DMS53 (cell line): ENCODE data around the gene SYNGR1.
"Not testable (repeated sequence)": the region's sequence is repeated elsewhere in the genome, so short reads cannot be mapped to it uniquely, and the experiment has no call there.

Experiments
- DNase-seq: peaks from one replicate; lab custom pipeline; 2025; lab: John Stamatoyannopoulos, UW

The SYNGR1 gene

GRCh38 chr22:39316440-39317083, 33.2 kb upstream of the SYNGR1 start:
- peak; percentile 92 for DNase-seq

GRCh38 chr22:39317084-39317774, 32.6 kb upstream of the SYNGR1 start:
- DNase-seq, result peak; percentile 59

GRCh38 chr22:39317775-39318506, 31.9 kb upstream of the SYNGR1 start:
- peak; percentile 45 for DNase-seq

GRCh38 chr22:39318507-39319283, 31.1 kb upstream of the SYNGR1 start:
- DNase-seq, result peak; percentile 65

- DNase-seq, result peak; percentile 99
Observed at GRCh38 chr22:39319284-39320022, 30.3 kb upstream of the SYNGR1 start, which contains the start of gene RPL3. RPL3 (minus strand) TSS chr22:39319623; CDS start chr22:39319597, 26 bp downstream.

- peak; percentile 8 for DNase-seq
Observed at GRCh38 chr22:39320616-39321029, 29.2 kb upstream of the SYNGR1 start.

- no peak for DNase-seq
Observed at GRCh38 chr22:39325392-39325932, 24.3 kb upstream of the SYNGR1 start.

- DNase-seq, result no peak
Observed at GRCh38 chr22:39327995-39328754, 21.6 kb upstream of the SYNGR1 start.

- not testable (repeated sequence) for DNase-seq
Observed at GRCh38 chr22:39330553-39330952, 19.2 kb upstream of the SYNGR1 start.

- no peak for DNase-seq
Observed at GRCh38 chr22:39332441-39333064, 17.2 kb upstream of the SYNGR1 start.

GRCh38 chr22:39336411-39336810, 13.4 kb upstream of the SYNGR1 start:
- no peak for DNase-seq

- DNase-seq, result not testable (repeated sequence)
Observed at GRCh38 chr22:39339775-39340174, 10.0 kb upstream of the SYNGR1 start.

- DNase-seq, result no peak
Observed at GRCh38 chr22:39341179-39341578, 8.6 kb upstream of the SYNGR1 start.

- peak; percentile 75 for DNase-seq
Observed at GRCh38 chr22:39343259-39344045, 6.3 kb upstream of the SYNGR1 start.

GRCh38 chr22:39344046-39344390, 5.8 kb upstream of the SYNGR1 start:
- no peak for DNase-seq

GRCh38 chr22:39345231-39345630, 4.6 kb upstream of the SYNGR1 start:
- no peak for DNase-seq

GRCh38 chr22:39348909-39349505, 784 bp upstream of the SYNGR1 start:
- DNase-seq, result peak; percentile 23

GRCh38 chr22:39349506-39349966, 255 bp upstream of the SYNGR1 start:
- peak; percentile 51 for DNase-seq
